NCI-H345 (cell line): ENCODE results near the gene MEIKIN.

ENCODE experiments used
- DNase-seq: peaks from one replicate; lab custom pipeline; 2025; lab: John Stamatoyannopoulos, UW

The MEIKIN gene

GRCh38 chr5:131769961-131770360 lies 175.5 kb downstream of the MEIKIN start:
- no peak for DNase-seq

- no peak for DNase-seq
Measured at GRCh38 chr5:131769336-131769735, 176.1 kb downstream of the MEIKIN start.

GRCh38 chr5:131767891-131768290 lies 177.6 kb downstream of the MEIKIN start:
- no peak for DNase-seq

- no peak for DNase-seq
Measured at GRCh38 chr5:131766689-131767088, 178.8 kb downstream of the MEIKIN start.

- no peak for DNase-seq
Measured at GRCh38 chr5:131765261-131765660, 180.2 kb downstream of the MEIKIN start.

GRCh38 chr5:131763968-131764367 lies 181.5 kb downstream of the MEIKIN start:
- no peak for DNase-seq

- no peak for DNase-seq
Measured at GRCh38 chr5:131760793-131761192, 184.7 kb downstream of the MEIKIN start.

GRCh38 chr5:131759704-131760103 lies 185.8 kb downstream of the MEIKIN start:
- DNase-seq, result no peak

- DNase-seq, result no peak
Measured at GRCh38 chr5:131758520-131758900, 187.0 kb downstream of the MEIKIN start.

- no peak for DNase-seq
Measured at GRCh38 chr5:131757830-131758519, 187.5 kb downstream of the MEIKIN start.
